Vagina (tissue), 2 donors: ENCODE measurements around the gene DMD. TPM values are rescaled to one million over a fixed set of nuclear protein-coding genes. Genes with fewer than 3 reads are reported as not detected.

Experiments used
- DNase-seq, 2 donors: peaks; one replicate each; pipeline ENCODE4 v3.0.0-alpha.2; 2017; ENCODE audit errors: extremely low spot score in 2 of 2
- H3K27ac ChIP-seq: fragments of 200-600 bp; sonication (generic); one replicate; pipeline ENCODE4 v1.5.1; 2019
- H3K27me3 ChIP-seq: fragments of 200-600 bp; sonication (generic); one replicate; pipeline ENCODE4 v1.5.1; 2019
- H3K36me3 ChIP-seq, 2 donors: fragments of 200-600 bp; sonication (generic); one replicate each; pipeline ENCODE4 v1.5.1; 2017 to 2019
- H3K4me1 ChIP-seq: fragments of 200-600 bp; sonication (generic); one replicate; pipeline ENCODE4 v1.5.1; 2019
- H3K4me3 ChIP-seq, 2 donors: fragments of 200-600 bp; sonication (generic); 1 replicate in 1 of 2; 2 replicates in 1 of 2; pipeline ENCODE4 v1.5.1; 2016 to 2019
- H3K9me3 ChIP-seq: fragments of 200-600 bp; sonication (generic); one replicate; pipeline ENCODE4 v1.5.1; 2019
- POLR2A ChIP-seq, 2 donors: fragments of 450-650 bp; IDR thresholded peaks; one replicate each; pipeline ENCODE4 v1.6.1; 2017; ENCODE audit warnings: antibody characterized with exemption in 2 of 2, mild to moderate bottlenecking in 2 of 2, moderate library complexity in 2 of 2
- POLR2AphosphoS5 ChIP-seq, 2 donors: sonication (generic); formaldehyde crosslinking; IDR thresholded peaks; one replicate each; pipeline ENCODE4 v1.9.0; 2017; ENCODE audit warnings: antibody characterized with exemption in 2 of 2, mild to moderate bottlenecking in 2 of 2, low read depth in 1 of 2; ENCODE audit not compliant: insufficient read depth in 1 of 2
- intact Hi-C: fragments of 100-400 bp; cut with DNase I; formaldehyde crosslinking; loops from one replicate; pipeline ENCODE4 v1.15.1; 2023
- total RNA-seq: library from RNA; depleted of rRNA; stranded (reverse); fragments of >200 nt; gene quantifications from one replicate; pipeline ENCODE4 v1.2.3, GENCODE V29; 2016
- TF ChIP-seq, protein P1 (sequence below), 3 experiments: fragments of 450-650 bp in 2 of 3; fragments of 200-600 bp in 1 of 3; sonication (generic) in 1 of 3; IDR thresholded peaks; one replicate each; pipeline ENCODE4 v1.5.1; 2017 to 2019; ENCODE audit warnings: antibody characterized with exemption in 3 of 3, mild to moderate bottlenecking in 2 of 3, moderate library complexity in 2 of 3

Gene DMD
- total RNA-seq, 1 donor from 2014 or later = 25.8 TPM

DNA sequence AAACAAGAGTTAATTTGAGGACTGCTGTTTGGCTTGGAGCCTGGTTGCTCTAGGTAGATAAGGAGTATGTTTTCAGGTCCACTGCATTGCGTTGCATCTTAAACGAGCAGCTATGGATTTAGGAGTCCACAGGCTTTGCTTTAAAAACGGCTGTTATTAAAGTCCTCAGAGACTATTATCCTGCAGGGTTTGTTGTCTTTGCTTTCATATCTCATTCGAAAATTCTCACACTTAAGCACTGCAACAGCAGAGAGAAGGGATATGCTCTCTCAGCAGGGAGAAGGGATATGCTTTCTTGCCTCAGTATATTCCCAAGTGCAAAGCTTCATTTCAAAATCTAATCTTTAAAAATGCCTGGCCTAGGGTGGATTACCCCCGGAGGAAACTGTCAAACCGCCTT is 1694.8 kb downstream of the DMD start:
- Histone ChIP-seq H3K36me3 (no peaks in the 10 kb centered on the region), H3K4me1 (no peaks in the 10 kb centered on the region), H3K9me3 (no peaks in the 10 kb centered on the region), H3K27ac (no peak overlapping the region), H3K27me3 (no peaks in the 10 kb centered on the region), H3K4me3 (no peak overlapping the region)
- no peak for DNase-seq
- intact Hi-C loops = no loop called here
- TF ChIP-seq POLR2AphosphoS5 (IDR thresholded peaks at IDR 0.05; ENCODE audit: insufficient read depth in 1 of 2, low read depth in 1 of 2) (no peak), POLR2A (IDR thresholded peaks at IDR 0.05) (no peak)
- TF ChIP-seq, protein P1, sequence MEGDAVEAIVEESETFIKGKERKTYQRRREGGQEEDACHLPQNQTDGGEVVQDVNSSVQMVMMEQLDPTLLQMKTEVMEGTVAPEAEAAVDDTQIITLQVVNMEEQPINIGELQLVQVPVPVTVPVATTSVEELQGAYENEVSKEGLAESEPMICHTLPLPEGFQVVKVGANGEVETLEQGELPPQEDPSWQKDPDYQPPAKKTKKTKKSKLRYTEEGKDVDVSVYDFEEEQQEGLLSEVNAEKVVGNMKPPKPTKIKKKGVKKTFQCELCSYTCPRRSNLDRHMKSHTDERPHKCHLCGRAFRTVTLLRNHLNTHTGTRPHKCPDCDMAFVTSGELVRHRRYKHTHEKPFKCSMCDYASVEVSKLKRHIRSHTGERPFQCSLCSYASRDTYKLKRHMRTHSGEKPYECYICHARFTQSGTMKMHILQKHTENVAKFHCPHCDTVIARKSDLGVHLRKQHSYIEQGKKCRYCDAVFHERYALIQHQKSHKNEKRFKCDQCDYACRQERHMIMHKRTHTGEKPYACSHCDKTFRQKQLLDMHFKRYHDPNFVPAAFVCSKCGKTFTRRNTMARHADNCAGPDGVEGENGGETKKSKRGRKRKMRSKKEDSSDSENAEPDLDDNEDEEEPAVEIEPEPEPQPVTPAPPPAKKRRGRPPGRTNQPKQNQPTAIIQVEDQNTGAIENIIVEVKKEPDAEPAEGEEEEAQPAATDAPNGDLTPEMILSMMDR (IDR thresholded peaks at IDR 0.05) = no peak

DNA sequence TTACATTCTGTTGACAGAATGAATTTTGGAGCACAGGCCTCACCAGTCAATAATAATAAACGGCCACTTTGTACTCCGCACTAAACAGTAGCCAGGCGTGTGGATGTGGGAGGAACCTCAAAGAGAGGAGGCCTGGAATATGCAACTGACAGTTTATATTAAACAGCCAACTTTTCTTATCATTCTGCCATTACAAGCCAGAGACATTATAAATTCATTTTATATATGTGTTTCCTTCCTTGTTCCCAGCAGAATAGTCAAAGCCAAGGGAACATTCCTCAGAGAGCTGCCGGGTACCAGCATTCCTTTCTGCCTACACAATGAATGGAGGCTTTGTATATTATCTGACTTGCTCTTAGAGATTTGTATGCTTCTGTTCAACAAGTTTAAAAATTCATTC is 1703.0 kb downstream of the DMD start:
- no peaks in the 10 kb centered on the region for H3K36me3 ChIP-seq
- no peak for DNase-seq
- no peaks in the 10 kb centered on the region for H3K9me3 ChIP-seq
- no peak overlapping the region for H3K27ac ChIP-seq
- no peaks in the 10 kb centered on the region for H3K4me1 ChIP-seq
- H3K4me3 ChIP-seq = no peak overlapping the region
- TF ChIP-seq, protein P1 (IDR thresholded peaks at IDR 0.05) = no peak
- no peak for TF ChIP-seq POLR2A (IDR thresholded peaks at IDR 0.05)
- no peak for TF ChIP-seq POLR2AphosphoS5 (IDR thresholded peaks at IDR 0.05; ENCODE audit: insufficient read depth in 1 of 2, low read depth in 1 of 2)
- no peaks in the 10 kb centered on the region for H3K27me3 ChIP-seq
- intact Hi-C loops = no loop called here

GRCh38 chrX:31506928-31507327 is 1704.4 kb downstream of the DMD start:
- Histone ChIP-seq H3K27ac (no peak overlapping the region), H3K4me3 (no peak overlapping the region), H3K36me3 (no peaks in the 10 kb centered on the region), H3K9me3 (no peaks in the 10 kb centered on the region), H3K27me3 (no peaks in the 10 kb centered on the region), H3K4me1 (no peaks in the 10 kb centered on the region)
- no peak for DNase-seq
- TF ChIP-seq POLR2AphosphoS5 (IDR thresholded peaks at IDR 0.05; ENCODE audit: insufficient read depth in 1 of 2, low read depth in 1 of 2) = no peak
- TF ChIP-seq, protein P1 (IDR thresholded peaks at IDR 0.05) = no peak
- TF ChIP-seq POLR2A (IDR thresholded peaks at IDR 0.05) = no peak
- intact Hi-C loops = no loop called here

DNA sequence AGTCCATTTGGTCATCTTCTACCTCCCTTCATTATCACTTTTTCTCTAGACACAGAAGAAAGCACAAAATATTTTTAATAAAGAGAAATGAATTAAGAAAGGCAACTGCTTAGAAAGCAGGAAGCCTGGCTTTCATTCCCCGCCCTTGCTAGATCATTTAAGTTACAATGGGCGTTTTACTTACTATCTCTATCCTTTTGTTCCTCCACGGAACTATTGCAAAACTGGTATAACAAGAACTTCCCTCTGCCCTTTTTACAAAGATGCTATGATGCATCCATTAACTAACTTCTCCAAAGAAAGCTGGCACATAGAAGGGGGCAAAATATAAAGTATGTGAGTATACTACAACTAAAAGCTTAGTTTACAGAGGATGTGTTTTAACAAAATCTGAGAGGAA is 1705.0 kb downstream of the DMD start:
- no peaks in the 10 kb centered on the region for H3K9me3 ChIP-seq
- TF ChIP-seq, protein P1 (IDR thresholded peaks at IDR 0.05) = no peak
- TF ChIP-seq POLR2A (IDR thresholded peaks at IDR 0.05) (no peak), POLR2AphosphoS5 (IDR thresholded peaks at IDR 0.05; ENCODE audit: insufficient read depth in 1 of 2, low read depth in 1 of 2) (no peak)
- H3K4me3 ChIP-seq = no peak overlapping the region
- intact Hi-C loops = no loop called here
- H3K27me3 ChIP-seq = no peaks in the 10 kb centered on the region
- no peak overlapping the region for H3K27ac ChIP-seq
- no peaks in the 10 kb centered on the region for H3K4me1 ChIP-seq
- no peaks in the 10 kb centered on the region for H3K36me3 ChIP-seq
- DNase-seq = no peak

GRCh38 chrX:31500921-31501320 is 1710.4 kb downstream of the DMD start:
- H3K4me1 ChIP-seq = no peaks in the 10 kb centered on the region
- H3K27me3 ChIP-seq = no peaks in the 10 kb centered on the region
- H3K4me3 ChIP-seq = no peak overlapping the region
- intact Hi-C loops = no loop called here
- no peaks in the 10 kb centered on the region for H3K9me3 ChIP-seq
- TF ChIP-seq POLR2A (IDR thresholded peaks at IDR 0.05) (no peak), POLR2AphosphoS5 (IDR thresholded peaks at IDR 0.05; ENCODE audit: insufficient read depth in 1 of 2, low read depth in 1 of 2) (no peak)
- TF ChIP-seq, protein P1 (IDR thresholded peaks at IDR 0.05) = no peak
- no peak for DNase-seq
- H3K27ac ChIP-seq = no peak overlapping the region
- no peaks in the 10 kb centered on the region for H3K36me3 ChIP-seq
